ENCODE measurements around the gene TNFSF18.
"Not testable (repeated sequence)": the region's sequence is repeated elsewhere in the genome, so short reads cannot be mapped to it uniquely, and the experiment has no call there.

The TNFSF18 gene, protein sequence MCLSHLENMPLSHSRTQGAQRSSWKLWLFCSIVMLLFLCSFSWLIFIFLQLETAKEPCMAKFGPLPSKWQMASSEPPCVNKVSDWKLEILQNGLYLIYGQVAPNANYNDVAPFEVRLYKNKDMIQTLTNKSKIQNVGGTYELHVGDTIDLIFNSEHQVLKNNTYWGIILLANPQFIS
- 0 to 0.25 (median 0) reads per million in 9 experiments for total RNA-seq

DNA sequence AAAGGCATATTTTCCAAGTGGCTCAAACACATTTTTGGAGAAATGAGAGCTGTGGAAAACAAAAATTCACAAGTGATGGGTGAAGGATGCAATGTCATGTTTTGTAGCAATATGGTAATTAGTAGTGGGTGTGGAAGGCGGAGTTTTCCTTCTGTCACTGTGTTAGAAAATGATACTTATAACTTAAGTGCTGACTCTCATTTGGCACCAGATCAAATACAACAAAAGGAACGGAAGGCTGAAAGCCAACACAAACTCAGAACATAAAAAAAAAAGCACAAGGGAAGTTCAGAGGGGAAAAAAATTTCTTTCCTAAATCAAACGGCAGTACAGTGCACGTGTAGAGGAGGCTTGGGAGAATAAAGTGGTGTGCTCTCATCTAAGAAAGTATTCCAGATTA lies at the start of gene TNFSF18:
Gene TNFSF18, minus strand, starts transcription at position 77 of the 400 bp plus-strand sequence. Its CDS starts 45 bp downstream, at position 32.
- ATAC-seq (replicated peaks) (no peak), DNase-seq (no peak)
- H3K27me3 Mint-ChIP-seq: peaks cover 0 to 4% of the 10 kb centered on the region in 2 donors
- no peaks in the 10 kb centered on the region for H3K4me1 Mint-ChIP-seq (ENCODE audit: low read depth in 2 of 2)
- H3K36me3 Mint-ChIP-seq (ENCODE audit: insufficient read depth): no peaks in the 10 kb centered on the region
- H3K9me3 Mint-ChIP-seq: no peaks in the 10 kb centered on the region
- H3K27ac Mint-ChIP-seq: no peak within 1 kb of the TSS
- no peak within 1 kb of the TSS for H3K4me3 Mint-ChIP-seq

DNA sequence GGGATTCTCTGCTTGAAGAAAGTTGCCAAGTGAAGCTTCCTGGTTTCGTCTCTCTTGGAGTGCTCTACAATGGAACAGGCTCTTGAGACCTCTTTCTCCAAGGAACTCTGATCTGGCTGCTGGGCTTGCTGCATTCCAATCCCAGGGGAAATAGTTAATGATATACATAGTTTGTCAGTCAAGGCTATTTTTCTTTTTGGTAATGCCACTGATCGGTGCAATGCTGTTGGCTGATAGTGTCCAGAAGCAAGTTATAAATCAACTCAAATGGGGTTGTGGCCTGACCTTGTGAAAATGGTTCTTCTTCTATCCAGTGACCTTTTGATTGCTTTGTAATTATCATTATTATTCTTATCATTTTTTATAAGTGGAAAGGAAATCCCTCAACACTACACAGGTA lies 48.4 kb upstream of the TNFSF18 start:
- no peak overlapping the region for H3K4me3 Mint-ChIP-seq
- no peak overlapping the region for H3K27ac Mint-ChIP-seq
- DNase-seq: no peak
- H3K9me3 Mint-ChIP-seq: no peaks in the 10 kb centered on the region
- no peaks in the 10 kb centered on the region for H3K4me1 Mint-ChIP-seq (ENCODE audit: low read depth in 2 of 2)
- H3K27me3 Mint-ChIP-seq: no peaks in the 10 kb centered on the region
- ATAC-seq (replicated peaks): no peak
- peaks cover 3% of the 10 kb centered on the region for H3K36me3 Mint-ChIP-seq (ENCODE audit: insufficient read depth)

DNA sequence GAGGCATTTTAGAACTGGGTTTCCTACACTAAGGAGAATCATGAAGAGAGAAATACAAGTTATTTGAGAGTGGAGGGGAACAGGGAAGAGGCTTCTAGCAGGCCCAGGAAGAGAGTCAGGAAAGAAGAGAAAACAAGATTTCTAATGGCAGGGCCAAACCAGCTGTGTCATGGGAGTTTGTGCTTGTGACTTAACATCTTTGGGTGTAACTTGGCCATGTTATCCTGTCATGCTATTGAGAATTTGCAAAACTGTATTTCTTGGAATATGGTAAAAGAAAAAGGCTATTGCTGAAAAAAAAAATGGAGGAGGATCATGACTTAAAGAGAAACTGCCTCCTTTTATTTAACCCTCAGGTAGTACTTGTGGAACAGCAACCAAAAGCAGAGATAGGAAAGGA lies 47.4 kb upstream of the TNFSF18 start:
- no peaks in the 10 kb centered on the region for H3K4me1 Mint-ChIP-seq (ENCODE audit: low read depth in 2 of 2)
- no peak for ATAC-seq (replicated peaks)
- peaks cover 3% of the 10 kb centered on the region for H3K36me3 Mint-ChIP-seq (ENCODE audit: insufficient read depth)
- DNase-seq: no peak
- H3K27me3 Mint-ChIP-seq: no peaks in the 10 kb centered on the region
- no peak overlapping the region for H3K4me3 Mint-ChIP-seq
- H3K9me3 Mint-ChIP-seq: no peaks in the 10 kb centered on the region
- H3K27ac Mint-ChIP-seq: peak overlapping the region in 1 of 2 donors; percentile 17

DNA sequence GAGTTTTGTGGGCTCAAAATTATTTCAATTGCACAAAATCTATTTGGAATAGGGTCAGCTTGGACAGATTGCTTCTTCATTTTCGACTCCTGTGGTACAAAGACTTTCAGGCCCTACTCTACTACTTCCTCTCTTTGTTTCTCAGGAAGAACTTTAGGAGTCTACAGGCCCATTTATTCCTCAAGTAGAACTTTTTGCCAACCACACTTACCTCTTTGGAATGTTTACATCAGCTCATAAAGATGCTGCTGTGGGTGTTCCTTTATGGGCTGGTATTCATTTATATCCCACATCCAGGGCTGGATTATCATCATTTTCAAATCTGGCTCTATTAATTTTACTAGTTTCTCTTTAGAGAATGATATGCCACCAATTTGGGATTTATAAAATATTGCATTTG lies 46.3 kb upstream of the TNFSF18 start:
- no peak overlapping the region for H3K27ac Mint-ChIP-seq
- H3K4me3 Mint-ChIP-seq: no peak overlapping the region
- DNase-seq (no peak), ATAC-seq (replicated peaks) (no peak)
- peaks cover 3% of the 10 kb centered on the region for H3K36me3 Mint-ChIP-seq (ENCODE audit: insufficient read depth)
- H3K27me3 Mint-ChIP-seq: no peaks in the 10 kb centered on the region
- no peaks in the 10 kb centered on the region for H3K4me1 Mint-ChIP-seq (ENCODE audit: low read depth in 2 of 2)
- no peaks in the 10 kb centered on the region for H3K9me3 Mint-ChIP-seq

DNA sequence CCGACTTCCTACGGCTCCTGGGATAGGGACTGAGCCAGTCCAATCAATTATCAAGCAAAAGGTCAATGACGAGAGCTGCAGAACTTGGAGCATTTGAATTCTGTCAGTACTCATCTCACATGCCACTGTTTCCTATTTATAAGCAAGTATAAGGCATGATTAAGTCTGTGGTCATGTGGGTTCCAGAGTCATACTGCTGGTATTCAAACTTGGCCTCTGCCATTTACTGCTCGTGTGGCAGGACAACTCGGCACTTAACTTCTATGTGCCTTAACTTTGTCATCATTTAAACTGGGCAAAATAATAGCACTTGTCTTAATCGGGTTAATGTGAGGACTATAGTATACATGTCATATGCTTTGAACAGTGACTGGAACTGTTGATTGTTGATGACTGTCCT lies 44.9 kb upstream of the TNFSF18 start:
- no peak for DNase-seq
- no peaks in the 10 kb centered on the region for H3K9me3 Mint-ChIP-seq
- no peak for ATAC-seq (replicated peaks)

DNA sequence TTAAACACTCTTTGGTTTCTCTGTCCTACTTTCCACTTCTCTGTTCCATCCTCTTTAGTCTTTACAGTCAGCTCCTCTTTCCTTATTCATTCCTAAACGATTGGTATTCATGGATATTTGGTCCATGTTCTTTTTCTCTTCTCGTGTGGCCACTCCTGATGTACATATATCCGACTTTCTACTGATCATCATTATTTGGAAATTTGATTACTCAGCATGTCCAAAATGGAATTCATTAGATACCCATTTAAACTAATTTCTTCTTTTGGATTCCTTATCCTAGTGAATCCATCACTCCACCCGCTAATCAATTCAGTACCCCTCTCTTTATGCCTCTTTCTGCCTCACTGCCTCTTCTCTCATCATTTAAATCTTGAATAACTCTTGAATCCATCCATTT lies 43.8 kb upstream of the TNFSF18 start:
- H3K9me3 Mint-ChIP-seq: no peaks in the 10 kb centered on the region
- no peaks in the 10 kb centered on the region for H3K36me3 Mint-ChIP-seq (ENCODE audit: insufficient read depth)
- no peaks in the 10 kb centered on the region for H3K4me1 Mint-ChIP-seq (ENCODE audit: low read depth in 2 of 2)
- no peak overlapping the region for H3K4me3 Mint-ChIP-seq
- no peak for DNase-seq
- no peak for ATAC-seq (replicated peaks)
- no peaks in the 10 kb centered on the region for H3K27me3 Mint-ChIP-seq
- H3K27ac Mint-ChIP-seq: no peak overlapping the region

More for the DNA sequence above, 44.9 kb upstream of the TNFSF18 start:
- peaks cover 3% of the 10 kb centered on the region for H3K36me3 Mint-ChIP-seq (ENCODE audit: insufficient read depth)
- H3K4me1 Mint-ChIP-seq (ENCODE audit: low read depth in 2 of 2): no peaks in the 10 kb centered on the region
- H3K4me3 Mint-ChIP-seq: no peak overlapping the region
- no peak overlapping the region for H3K27ac Mint-ChIP-seq
- no peaks in the 10 kb centered on the region for H3K27me3 Mint-ChIP-seq

DNA sequence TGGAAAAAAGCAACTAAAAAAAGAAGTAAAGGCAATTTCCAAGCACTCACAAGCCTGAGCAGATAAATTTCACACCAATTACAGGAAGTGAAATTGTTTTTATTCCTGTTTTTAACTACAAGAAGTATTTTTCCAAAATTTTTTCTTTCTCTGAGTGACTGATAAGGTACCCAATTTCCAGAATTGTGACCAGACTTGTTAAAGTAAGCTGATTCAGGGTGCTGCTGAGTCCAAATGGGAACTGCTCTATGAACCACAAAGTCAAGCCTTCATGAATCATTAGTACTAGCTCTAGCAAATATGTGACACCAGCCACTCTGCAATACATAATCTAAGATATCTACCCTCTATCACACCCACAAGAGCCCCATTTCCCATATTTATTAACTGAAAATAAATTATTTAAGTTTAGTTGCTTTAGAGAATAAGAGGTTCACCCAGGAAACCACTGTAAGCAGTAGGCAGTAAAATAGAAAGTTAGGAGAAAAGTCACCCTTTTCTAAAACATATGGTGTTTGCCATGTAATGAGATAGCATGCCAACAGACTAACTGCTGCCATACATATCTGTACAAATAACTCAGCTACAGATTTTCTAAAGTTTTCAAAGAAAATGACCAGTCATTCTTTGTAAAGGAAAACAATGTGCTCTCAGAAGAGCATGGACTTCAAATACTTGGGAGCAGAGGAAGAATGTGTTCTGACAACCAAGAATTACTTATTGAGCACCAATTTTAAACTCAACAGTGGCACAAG lies 43.1 kb upstream of the TNFSF18 start:
- Mint-ChIP-seq H3K4me1 (ENCODE audit: low read depth in 2 of 2) (no peaks in the 10 kb centered on the region), H3K27me3 (no peaks in the 10 kb centered on the region), H3K9me3 (no peaks in the 10 kb centered on the region), H3K27ac (no peak overlapping the region), H3K4me3 (no peak overlapping the region), H3K36me3 (ENCODE audit: insufficient read depth) (no peaks in the 10 kb centered on the region)
- DNase-seq: no peak
- no peak for ATAC-seq (replicated peaks)

DNA sequence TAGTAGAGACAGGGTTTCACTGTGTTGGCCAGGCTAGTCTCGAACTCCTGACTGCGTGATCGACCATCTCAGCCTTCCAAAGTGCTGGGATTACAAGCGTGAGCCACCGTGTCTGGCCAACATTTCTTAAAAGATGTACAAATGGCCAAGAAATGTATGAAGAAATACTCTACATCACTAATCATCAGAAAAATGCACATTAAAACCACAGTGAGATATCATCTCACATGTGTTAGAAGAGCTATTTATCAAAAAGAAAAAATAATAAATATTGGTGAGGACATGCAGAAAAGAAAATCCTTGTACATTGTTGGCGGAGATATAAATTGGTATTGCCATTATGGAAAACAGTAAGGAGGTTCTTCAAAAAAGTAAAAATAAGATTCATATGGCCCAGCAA lies 33.6 kb upstream of the TNFSF18 start:
- Mint-ChIP-seq H3K9me3 (no peaks in the 10 kb centered on the region), H3K4me3 (no peak overlapping the region), H3K36me3 (ENCODE audit: insufficient read depth) (no peaks in the 10 kb centered on the region), H3K4me1 (ENCODE audit: low read depth in 2 of 2) (no peaks in the 10 kb centered on the region), H3K27ac (no peak overlapping the region), H3K27me3 (no peaks in the 10 kb centered on the region)
- no peak for ATAC-seq (replicated peaks)
- DNase-seq: no peak

DNA sequence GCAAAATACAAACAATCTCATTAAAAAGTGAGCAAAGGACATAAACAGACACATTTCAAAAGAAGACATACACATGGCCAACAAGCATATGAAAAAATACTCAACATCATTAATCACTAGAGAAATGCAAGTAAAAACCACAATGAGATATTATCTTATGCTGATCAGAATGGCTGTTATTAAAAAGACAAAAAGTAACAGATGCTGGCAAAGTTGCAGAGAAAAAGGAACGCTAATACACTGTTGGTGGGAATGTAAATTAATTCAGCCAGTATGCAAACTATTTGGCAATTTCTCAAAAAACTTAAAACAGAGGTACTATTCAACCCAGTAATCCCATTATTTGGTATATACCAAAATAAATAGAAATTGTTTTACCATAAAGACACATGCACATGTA lies 32.2 kb upstream of the TNFSF18 start:
- no peak for DNase-seq
- no peaks in the 10 kb centered on the region for H3K27me3 Mint-ChIP-seq
- ATAC-seq (replicated peaks): no peak
- H3K36me3 Mint-ChIP-seq (ENCODE audit: insufficient read depth): no peaks in the 10 kb centered on the region
- H3K4me3 Mint-ChIP-seq: no peak overlapping the region
- no peaks in the 10 kb centered on the region for H3K4me1 Mint-ChIP-seq (ENCODE audit: low read depth in 2 of 2)
- no peak overlapping the region for H3K27ac Mint-ChIP-seq
- H3K9me3 Mint-ChIP-seq: no peaks in the 10 kb centered on the region

DNA sequence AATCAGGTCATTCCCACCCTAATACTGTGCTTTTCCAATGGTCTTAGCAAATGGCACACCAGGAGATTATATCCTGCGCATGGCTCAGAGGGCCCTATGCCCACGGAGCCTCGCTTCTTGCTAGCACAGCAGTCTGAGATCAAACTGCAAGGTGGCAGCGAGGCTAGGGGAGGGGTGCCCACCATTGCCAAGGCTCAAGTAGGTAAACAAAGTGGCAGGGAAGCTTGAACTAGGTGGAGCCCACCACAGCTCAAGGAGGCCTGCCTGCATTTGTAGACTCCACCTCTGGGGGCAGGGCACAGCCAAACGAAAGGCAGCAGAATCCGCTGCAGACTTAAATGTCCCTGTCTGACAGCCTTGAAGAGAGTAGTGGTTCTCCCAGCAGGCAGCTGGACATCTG lies 23.5 kb upstream of the TNFSF18 start:
- H3K27ac Mint-ChIP-seq; H3K4me3 Mint-ChIP-seq; H3K9me3 Mint-ChIP-seq; ATAC-seq (replicated peaks); DNase-seq; H3K36me3 Mint-ChIP-seq (ENCODE audit: insufficient read depth); H3K4me1 Mint-ChIP-seq (ENCODE audit: low read depth in 2 of 2): not testable (repeated sequence)
- peaks cover 13 to 33% of the 10 kb centered on the region in 2 donors for H3K27me3 Mint-ChIP-seq

DNA sequence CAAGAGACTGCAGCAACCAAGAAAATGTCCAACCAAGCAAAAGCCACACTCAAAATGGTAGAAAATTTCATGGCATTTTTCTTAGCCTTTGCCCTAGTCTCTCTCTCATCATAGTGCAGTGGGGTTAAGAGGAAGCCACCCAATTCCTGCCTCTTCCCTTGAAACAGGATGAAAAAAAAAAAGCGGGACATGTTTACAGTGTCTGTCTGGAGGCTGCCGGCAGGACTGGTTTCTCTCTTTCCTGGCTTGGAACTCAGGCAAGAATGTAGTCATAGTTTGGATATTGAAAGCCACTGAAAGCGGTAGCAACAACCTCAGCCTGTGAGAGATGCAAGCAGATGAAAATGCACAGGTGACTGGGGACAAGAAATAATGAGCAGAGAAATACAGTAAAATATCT lies 13.3 kb upstream of the TNFSF18 start:
- Mint-ChIP-seq H3K4me3 (no peak overlapping the region), H3K27ac (no peak overlapping the region), H3K27me3 (peaks cover 0 to 8% of the 10 kb centered on the region in 2 donors), H3K36me3 (ENCODE audit: insufficient read depth) (no peaks in the 10 kb centered on the region), H3K9me3 (no peaks in the 10 kb centered on the region), H3K4me1 (ENCODE audit: low read depth in 2 of 2) (no peaks in the 10 kb centered on the region)
- ATAC-seq (replicated peaks) (no peak), DNase-seq (no peak)

DNA sequence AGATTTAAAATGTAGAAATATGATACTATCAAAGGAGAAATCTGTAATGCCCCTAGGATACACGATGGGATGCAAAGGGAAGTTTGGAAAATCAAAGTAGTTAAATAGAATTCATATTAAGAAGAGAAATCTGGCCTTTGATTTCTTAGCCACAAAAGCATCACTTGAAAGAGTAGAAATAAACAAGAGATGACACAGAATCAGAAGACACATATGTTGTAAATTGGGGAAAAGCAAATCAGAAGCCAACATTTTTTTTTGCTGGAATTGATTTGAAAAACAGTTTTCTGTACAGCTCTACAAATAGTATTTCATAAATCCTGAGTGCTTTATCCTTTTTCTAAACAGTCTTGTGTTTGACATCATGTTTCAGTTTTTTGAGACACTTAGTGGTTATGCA lies 12.4 kb upstream of the TNFSF18 start:
- ATAC-seq (replicated peaks) (no peak), DNase-seq (no peak)
- Mint-ChIP-seq H3K36me3 (ENCODE audit: insufficient read depth) (no peaks in the 10 kb centered on the region), H3K27ac (no peak overlapping the region), H3K4me3 (no peak overlapping the region), H3K27me3 (peaks cover 0 to 8% of the 10 kb centered on the region in 2 donors), H3K9me3 (no peaks in the 10 kb centered on the region), H3K4me1 (ENCODE audit: low read depth in 2 of 2) (no peaks in the 10 kb centered on the region)

DNA sequence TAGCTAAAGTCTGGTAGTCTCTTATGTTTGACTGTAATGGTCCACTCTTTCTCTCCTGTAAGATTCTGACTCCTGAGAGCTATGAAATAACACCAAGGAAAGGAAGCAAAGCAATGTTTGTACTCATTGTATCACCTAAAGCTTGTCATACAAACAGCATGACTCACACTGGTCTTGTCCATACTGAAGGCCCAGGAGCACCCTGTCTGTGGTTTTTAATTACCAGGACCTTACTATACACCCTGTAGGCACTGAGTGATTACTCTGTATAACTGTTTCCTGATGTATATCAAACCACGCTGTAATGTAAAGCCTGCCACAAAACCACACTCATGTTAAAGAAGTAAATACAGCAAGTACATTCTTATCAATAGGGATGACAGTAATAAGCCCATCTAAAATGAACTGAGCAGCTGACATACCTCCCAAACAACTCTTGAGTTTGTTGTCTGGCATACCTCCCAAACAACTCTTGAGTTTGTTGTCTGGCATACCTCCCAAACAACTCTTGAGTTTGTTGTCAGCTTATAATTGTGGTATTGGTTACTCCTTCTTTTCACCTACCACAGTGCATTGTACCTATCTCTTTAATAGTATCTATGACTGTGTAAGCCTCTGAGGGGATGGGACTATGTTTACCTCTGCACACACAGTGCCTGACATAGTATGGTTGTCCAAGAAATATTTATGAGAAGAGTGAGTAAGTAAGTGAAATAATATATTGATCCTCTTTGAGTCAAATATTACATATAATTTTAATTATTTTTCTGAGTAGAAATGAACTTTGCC lies 11.6 kb upstream of the TNFSF18 start:
- no peak overlapping the region for H3K4me3 Mint-ChIP-seq
- no peaks in the 10 kb centered on the region for H3K36me3 Mint-ChIP-seq (ENCODE audit: insufficient read depth)
- no peak overlapping the region for H3K27ac Mint-ChIP-seq
- DNase-seq (no peak), ATAC-seq (replicated peaks) (no peak)
- no peaks in the 10 kb centered on the region for H3K4me1 Mint-ChIP-seq (ENCODE audit: low read depth in 2 of 2)
- H3K27me3 Mint-ChIP-seq: peaks cover 0 to 8% of the 10 kb centered on the region in 2 donors
- no peaks in the 10 kb centered on the region for H3K9me3 Mint-ChIP-seq

DNA sequence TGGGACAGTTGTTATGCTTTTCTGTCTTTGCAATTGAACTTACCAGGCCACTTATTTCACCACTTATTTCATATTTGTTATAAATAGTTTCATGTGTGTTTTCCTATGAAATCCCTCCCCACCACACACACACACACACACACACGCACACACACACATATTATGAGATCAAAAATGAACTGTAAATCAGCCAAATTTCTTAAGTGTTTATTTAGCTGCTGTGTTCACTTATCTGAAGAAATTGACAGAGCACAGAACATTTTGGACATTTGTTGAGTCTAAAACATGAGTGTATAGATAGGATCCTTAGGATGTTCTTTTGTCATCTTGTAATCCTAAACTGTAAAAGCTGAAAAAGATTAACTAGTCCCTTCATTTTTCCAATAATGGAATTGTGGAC lies 7.8 kb upstream of the TNFSF18 start:
- ATAC-seq (replicated peaks) (no peak), DNase-seq (no peak)
- Mint-ChIP-seq H3K4me3 (no peak overlapping the region), H3K4me1 (ENCODE audit: low read depth in 2 of 2) (no peaks in the 10 kb centered on the region), H3K27ac (no peak overlapping the region), H3K36me3 (ENCODE audit: insufficient read depth) (no peaks in the 10 kb centered on the region), H3K9me3 (no peaks in the 10 kb centered on the region), H3K27me3 (no peaks in the 10 kb centered on the region)

Data from effector memory CD8-positive, alpha-beta T cell (primary cell).